HT-29 (cell line): Measurements from ENCODE around the gene SLC8A1. TPM values are rescaled to one million over a fixed set of nuclear protein-coding genes. Genes with fewer than 3 reads are reported as not detected.
A peak's percentile ranks its signal among the peaks of the same experiment; 100 is the strongest.

Source experiments
- DNase-seq: peaks from one replicate; pipeline ENCODE4 v3.0.0-alpha.2; 2015; ENCODE audit warnings: low spot score
- total RNA-seq: library from RNA; depleted of rRNA; stranded (reverse); fragments of >200 nt; shearing (Covaris generic); gene quantifications from 2 replicates; pipeline ENCODE4 v1.2.3, GENCODE V29; 2014

SLC8A1 gene
- total RNA-seq, 1 experiment from 2014 or later = 0.10 TPM

DNA sequence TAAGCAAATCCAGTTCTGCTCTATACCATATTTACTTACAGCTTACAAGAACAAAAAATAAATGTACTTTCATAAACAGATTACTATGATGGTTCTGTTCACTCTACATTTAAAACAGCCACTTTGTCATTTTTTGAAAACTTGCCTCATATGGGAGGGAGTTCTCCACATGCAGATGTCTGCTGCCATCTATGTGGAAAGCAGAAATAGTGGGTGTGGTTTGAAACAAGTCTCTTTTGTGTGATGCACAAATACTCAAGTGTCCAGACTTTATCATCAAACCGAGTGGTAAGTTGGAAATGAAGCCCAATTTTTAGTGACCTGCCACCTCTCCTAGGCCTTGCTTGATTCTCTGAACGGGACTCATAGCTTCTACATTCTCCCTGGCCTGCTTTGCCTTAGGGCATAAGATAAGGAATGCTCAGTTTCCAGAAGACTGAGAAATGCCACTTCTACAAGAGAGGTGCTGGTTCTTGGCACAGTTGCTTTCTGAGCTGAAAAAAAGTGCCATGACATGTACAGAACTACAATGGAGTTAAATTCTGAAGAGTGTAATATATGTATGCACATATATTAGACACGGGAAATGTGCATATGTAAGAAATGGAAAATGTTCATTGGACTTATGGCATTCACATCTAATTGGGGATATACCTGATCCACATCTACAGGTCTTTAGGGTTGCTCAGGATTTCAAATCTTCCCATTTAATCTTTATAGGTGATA lies 221.0 kb downstream of the SLC8A1 start:
- no peak for DNase-seq

DNA sequence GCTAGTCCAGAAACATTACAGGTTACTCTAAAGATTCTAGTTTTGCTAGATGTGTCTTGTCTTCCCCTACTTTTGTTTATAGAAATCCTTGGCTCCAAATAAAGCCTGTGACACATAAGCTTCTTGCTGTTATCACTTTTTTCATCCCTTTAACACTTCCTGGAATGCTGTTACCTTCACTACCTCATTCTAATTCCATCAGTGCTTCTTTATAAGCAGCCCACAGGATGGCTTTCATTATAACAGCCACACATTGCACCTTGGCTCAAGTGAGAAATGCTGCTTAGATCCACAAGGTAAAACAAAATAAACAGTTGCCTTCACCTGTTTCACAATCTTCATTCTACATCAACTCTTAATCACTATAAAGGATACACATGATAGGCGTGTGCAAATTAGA lies 221.7 kb downstream of the SLC8A1 start:
- no peak for DNase-seq

DNA sequence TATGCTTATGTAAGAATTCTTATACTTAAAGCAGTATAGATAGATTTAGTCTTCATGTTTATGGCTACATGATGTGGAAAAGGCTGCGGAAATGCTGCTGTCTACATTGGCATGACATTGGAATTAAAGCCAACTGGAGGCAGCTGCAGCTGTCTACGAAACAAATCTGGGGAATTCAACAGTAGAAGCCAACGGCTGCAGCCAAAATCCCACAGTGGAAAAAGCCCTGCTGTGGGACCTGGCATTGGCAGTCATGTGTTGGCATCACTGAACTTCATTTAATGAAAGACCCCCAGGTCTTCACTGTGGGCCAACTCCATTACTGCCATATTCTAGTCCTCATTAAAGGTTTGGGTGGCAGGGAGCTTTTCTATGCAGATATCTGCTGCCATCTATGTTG lies 223.6 kb downstream of the SLC8A1 start:
- DNase-seq = no peak

DNA sequence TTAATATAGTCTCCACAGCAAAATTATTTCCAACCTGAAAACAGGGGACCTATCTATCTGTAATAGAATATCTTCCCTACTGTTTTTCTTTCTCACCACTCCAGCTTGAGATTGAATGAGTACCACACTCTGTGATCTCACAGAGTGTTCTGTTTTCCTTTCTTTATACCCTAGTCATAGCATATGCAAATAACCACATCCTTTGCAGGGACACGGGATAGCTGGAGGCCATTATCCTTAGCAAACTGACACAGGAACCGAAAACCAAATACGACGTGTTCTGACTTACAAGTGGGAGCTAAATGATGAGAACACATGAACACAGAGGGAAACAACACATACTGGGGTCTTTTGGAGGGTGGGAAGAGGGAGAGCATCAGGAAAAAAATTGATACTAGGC lies 224.7 kb downstream of the SLC8A1 start:
- no peak for DNase-seq

DNA sequence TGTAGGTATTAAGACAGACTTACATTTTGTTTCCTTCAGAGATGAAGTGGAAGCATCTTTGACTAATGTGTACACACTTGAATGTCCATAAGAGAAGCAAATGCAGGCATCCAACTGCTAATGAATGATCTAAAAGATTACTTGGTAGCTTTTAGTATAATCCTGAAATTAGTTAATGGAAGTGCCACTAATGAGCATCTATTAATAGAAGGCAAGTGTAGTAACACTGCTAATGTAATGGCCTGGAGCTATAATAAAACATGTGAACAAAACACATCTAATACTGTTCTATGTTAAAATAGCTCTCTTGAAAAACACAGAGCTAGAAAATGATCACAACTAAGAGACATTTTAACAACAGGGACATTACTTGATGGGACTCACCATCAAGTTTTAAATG lies 225.3 kb downstream of the SLC8A1 start:
- no peak for DNase-seq

DNA sequence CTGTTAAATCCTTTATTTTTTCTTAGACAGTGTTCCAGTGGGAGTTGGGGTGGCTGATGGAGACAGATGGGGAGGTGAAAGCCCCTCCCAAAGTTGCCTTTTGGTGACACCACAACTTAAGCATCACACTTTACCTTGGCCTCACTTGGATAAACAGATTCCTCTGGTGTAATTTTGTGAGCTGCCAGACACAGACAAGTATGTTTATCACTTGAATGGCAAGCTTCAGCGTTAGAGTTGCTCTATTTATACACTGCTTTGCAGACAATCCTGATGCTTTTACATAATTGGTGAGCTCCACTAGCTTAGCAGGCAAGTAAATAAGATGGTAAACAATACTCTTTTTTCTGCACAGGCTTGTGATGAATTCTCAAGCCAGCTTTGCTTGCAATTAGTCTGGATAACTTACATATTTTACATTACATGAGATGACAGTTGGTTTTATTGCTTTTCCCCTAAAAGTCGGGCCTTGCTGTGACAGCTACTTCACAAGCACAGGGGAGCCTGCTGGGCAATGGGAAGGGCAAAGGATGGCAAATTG lies 226.2 kb downstream of the SLC8A1 start:
- DNase-seq = no peak

DNA sequence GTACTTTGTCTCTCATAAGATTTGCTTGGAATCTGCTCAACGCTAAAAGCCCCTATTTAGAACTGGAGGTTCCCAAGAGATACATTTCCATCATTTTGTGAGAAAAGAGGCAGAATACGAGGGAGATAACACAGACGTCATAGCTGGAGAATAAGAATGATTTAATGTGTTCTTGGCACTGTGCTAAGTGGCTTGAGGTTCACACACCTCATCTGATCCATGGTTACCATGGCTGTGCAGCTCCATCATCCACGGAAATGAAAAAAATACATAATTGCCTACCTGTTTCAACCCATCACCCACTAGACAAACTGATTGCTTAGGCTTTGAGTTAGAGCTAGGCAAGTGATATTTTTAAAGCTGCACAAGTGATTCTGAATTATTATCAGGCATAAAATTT lies 227.6 kb downstream of the SLC8A1 start:
- no peak for DNase-seq

DNA sequence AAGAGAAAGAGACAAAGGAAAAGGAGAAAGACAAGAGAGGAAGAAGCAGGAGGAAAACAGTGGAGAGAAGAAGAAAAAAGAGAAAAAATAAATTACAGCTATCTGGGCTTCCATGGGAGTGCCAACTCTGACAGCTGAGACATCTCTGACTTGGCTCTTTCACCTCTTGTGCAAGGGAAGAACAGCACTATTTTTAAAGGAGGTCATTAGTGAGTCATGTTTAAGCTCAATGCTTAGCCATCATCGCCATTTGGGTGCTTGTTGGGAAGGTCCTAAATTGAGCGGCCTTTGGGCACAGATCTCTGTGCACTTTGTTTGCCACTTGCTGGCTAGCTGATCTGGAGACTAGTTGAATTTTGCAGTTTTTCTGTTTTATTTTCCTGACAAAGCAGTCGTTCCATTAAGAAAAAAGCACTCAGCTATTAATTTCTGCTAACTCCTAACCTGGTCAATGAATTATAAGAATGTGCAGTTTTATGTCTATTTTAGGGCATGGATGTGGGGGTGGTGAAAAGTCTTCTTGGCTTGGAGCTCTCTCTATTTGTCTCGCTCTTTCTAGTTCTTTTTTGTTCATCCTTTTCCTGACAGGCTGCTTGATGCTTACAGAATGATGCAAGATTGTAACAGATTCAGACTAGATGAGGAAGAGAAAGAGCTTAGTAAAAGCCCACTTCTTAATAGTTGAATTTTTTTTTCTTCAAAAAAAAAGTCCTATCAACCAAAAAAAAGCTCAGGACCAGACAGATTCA lies 231.5 kb downstream of the SLC8A1 start:
- DNase-seq = no peak

DNA sequence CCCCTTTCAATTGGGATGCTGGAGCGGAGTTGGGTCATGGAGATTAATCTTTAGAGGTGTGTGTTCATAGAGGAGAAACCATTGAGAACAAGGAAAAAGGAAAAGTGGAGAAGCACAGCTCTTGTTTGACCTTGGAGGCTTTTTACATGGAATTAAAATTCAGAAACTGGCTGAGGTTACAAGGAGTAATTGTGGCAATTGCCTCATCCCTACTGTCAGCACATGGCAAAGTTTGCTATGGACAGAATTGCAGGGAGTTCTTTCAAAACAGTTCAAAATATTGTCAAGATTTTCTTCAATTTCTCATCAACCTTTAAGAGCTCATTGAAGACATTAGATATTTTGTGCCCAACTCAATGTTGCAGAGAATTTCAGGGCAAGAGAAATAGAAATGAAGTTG lies 232.7 kb downstream of the SLC8A1 start:
- DNase-seq = no peak

DNA sequence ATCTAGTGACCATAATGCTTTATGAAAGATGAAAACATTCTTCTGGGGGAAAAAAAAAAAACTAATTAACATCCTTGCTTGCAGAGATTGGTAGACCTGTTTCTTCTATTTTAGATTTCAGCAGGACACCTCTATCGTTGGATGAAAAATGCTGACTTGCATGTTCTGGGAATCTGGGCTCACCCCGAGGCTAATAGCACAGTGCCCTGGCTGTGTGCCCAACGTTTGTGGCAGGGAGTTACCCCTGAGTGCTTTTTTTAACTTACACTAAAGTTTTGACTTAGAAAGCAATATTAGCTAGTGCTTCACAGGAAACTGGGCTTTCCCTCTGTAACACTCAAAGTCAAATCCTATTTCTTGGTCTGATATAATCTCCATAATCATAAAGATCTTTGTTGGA lies 233.2 kb downstream of the SLC8A1 start:
- DNase-seq = no peak

DNA sequence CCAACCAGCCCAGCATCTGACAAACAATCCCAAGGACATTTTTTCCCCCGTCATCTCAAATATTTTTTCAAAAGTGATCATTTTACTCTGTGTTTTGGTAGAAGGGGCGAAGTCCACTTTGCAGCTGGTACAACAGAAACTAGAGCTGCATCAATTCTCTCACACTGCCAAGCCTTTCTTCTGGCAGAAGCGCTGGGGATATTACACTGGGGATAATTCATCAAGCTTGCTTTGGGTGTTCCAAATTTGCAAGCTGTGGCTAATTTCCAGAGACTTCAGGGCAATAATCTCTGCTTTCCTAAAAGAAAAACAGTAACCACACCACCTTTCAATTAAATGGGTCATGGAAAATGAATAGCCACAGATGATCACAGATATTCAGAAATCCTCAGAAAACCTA lies 238.3 kb downstream of the SLC8A1 start:
- no peak for DNase-seq

DNA sequence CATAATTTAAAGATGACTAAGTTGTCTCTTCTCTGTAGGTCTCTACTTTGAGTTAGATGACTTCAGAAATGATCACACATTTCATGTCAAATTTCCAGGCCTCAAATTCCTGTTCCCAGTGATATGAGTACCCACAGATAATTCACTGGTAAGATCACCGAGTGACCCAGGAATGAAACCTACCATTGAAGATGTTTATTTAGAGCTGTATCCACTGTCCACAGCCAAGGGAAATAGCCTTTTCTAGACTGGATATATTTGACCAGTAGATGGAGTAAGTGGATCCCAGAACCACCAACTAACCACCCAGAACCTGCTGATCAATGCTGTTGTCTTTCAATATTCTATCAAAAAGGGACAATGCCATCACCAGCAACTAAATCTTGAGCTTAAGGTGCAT lies 238.8 kb downstream of the SLC8A1 start:
- DNase-seq = peak; percentile 49

DNA sequence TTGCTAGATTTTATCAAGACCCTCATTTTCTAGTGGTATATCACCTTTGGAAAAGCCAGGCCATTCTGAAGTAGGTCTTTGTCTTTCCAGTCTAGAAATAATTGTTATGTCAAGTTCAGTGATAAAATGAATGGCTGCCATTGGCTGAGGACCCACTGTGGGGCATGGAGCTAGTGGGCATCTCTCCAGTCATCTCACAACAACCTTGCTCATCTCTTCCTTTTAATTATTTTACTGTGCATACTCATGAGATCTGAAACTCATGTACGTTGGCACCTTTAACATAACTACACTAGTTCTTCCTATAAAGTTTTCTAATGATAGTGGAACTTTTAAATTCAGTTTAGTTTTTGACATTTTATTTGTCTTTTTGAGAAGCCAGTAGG lies 240.9 kb downstream of the SLC8A1 start:
- no peak for DNase-seq

DNA sequence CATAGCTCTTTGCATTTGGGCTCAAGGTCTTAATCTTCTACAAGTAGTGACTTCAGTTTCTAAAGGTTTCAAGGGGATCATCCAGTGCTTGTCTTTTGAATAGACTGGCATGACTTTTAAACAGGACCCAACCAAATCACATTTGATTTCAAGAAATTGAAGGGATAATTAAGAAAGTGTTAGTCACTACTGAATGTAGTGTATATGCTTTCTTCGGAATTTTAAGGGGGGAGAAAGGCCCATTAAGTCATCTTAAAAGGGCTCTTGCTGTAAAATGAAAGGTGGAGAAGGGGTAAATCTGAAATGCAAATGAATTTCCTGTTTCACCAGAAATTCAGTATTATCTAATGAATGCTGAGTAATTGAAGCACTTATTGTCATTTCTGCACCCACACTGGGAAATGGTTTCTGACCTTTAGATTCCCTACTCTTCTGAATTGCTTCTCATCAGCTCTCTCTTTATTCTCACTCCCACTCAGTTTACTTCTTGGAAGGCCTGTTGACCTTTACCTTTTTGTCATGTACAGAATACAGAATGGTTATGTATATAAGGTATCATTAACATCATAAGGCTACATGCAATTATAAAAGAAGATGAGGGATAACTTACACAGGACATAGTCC lies 241.4 kb downstream of the SLC8A1 start:
- DNase-seq = no peak

DNA sequence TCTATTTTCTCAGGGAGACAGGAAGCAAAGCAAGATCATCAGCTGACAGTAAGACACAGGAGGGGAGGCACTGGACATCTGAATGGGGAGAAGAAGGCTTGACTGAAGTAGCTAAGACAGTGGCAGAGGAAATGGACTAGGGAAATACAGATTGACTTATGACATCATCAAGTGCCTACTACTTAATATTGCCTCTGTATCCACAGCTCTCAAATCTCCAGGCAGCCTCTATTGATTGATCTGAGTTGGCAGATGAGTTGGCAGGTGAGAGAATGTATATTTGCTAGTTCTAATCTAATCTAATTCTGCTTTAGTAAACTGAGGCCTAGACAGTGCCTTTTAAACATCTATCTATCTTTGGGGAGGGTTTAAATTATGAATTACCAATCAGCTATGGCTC lies 242.1 kb downstream of the SLC8A1 start:
- DNase-seq = no peak

DNA sequence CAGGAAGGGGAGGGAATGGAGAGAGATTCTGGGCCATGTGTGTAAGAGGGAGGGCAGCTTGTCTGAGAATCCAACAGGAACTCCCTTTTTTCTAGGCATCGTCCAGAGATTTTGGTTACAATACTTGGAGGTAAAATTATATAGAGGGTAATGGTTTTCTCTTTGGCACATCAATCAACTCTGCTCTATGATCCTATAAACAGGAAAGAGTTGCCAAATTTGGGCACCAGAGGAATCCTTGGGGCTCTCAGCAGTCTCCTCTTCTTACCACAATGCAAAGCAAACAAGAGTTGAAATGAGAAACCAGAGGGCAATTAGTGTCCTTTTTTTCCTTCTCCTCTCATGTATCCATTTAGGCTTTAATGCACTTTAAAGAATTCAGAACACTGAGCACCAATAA lies 243.4 kb downstream of the SLC8A1 start:
- DNase-seq = no peak

DNA sequence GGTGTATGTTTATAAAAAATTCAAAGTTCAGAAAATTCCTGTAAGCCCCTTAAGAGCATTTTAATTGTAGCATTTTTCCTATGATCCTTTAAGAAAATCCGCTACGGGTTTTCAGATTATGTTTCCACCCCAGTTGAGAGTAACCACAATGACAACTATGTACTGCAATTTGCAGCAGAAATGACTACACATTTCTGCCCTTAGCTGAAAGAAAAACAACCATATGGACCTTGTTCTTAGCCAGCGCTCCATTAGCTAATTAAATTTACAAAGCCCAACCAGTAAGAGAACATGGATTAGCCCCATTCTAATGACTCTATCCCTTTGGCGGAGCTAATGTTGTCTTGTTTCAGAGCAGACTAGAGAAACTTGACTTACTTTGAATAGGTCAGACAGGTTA lies 247.6 kb downstream of the SLC8A1 start:
- no peak for DNase-seq

DNA sequence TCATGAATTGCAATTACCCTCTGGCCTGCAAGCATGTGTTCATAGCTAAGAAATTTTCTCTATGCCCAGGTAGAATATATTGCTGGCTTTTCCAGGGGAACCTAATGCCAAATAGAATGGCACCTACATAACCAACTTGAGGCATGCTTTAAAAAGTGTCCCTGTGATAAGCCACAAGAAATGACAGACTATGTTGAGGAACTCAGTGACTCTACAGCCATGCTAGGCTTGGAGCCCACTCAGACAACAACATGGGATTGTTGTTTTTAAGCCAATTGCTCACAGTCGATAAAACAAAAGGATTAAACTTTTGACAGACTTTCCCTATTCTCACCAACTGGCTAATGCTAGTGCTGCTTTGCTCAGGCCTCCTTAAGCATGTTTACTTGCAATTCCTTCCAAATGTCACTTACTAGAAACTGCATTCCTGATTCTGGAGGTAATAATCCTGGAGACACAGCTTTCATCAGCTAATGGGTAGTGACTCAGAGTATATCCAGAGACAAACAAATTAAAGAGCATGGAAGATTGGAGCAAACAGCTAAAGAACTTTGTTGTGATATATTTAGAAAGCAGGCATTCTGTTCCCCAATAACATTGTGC lies 249.0 kb downstream of the SLC8A1 start:
- no peak for DNase-seq

DNA sequence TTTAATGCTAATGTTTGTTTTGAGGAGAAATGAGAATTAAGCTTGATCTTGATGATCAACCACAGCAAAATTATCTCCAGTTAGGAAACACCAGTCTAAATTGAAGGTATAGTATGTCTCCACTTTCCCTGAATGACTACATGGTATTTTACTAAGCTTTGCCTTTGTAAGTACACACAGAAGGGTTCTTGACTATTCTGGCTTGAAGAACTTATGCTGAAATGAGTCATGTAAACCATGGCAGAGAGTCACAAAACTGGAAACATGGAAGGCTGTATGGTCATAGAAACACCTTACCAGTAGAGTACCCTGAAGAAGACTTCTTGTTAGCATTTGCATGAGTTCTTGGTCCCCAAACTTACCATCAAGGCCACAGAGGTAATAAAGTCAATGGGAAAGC lies 250.5 kb downstream of the SLC8A1 start:
- no peak for DNase-seq

DNA sequence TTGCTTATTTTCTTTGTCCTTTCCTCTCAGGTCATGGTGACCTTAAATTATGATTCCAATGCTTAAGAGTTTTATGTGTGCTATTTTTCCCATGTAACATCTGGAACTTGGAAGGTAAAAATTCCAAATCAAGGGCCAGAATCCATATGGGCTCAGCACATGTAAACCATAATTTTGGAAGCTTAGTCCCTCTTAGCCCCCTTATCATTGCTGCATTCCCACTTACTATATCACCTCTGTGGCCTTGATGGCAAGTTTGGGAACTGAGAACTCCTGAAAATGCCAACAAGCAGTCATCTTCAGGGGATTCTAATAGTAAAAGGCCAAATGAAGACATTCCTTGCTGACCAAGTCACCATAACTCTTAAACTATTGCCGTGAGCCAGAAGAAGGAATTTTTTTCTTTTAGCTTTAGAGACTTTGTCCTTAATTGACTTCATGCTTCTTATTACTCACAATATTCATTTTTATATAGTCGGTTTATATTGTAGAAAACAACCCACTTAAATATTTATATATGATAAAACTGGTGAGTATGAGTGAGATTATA lies 251.4 kb downstream of the SLC8A1 start:
- no peak for DNase-seq

DNA sequence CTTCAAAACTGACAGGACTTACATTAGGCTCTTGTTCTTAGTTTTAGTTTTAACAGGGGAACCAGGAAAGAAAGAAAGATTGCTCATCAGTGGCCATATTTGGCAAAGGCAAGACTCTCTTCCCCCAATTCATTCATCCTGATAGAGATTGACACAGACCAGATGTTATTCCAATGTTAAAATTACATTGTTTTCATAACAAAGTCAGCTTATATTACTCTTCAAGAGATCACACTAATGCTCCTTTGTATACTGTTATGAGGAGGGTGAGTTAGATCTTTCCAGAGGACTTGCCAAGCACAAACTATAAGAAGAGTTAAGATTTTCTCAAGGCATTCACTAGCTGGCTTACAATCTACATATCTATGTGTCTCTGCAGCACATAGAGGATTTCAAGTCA lies 252.1 kb downstream of the SLC8A1 start:
- no peak for DNase-seq

DNA sequence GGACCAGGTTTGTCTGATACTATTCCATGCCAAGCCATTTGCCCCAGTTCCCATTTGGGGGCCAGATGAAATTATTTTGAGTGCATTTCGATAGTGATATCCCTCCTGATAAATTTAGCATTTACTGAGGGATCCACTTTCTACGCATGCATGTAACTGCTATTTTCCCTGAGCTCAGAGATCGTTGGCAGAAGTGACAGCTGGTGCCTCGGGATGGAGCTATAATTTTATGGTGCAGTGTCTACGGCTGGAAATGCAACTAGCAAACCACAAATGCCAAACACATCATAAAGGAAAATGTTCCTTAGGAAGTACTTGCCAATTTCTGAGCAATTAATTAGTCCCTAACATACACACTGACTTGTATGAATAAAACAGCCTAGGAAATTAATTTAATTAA lies 254.8 kb downstream of the SLC8A1 start:
- DNase-seq = no peak
